Fibroblast of lung (primary cell): Measurements from ENCODE around the gene MINDY3. TPM values are rescaled to one million over a fixed set of nuclear protein-coding genes. Genes with fewer than 3 reads are reported as not detected.

Source experiments
- DNase-seq, 2 donors: peaks; one replicate each; pipeline versions ENCODE4 v3.0.0 to v3.0.0-alpha.2; 2010; ENCODE audit warnings: low read depth in 2 of 2
- H2AFZ ChIP-seq: 2 replicates; pipeline ENCODE4 v1.5.1; 2012; ENCODE audit warnings: low read length, control low read depth, inconsistent platforms
- H3K27ac ChIP-seq: 2 replicates; pipeline ENCODE4 v1.5.1; 2011; ENCODE audit warnings: low read length, control low read depth; ENCODE audit not compliant: insufficient read depth
- H3K27me3 ChIP-seq: 2 replicates; pipeline ENCODE4 v1.5.1; 2011; ENCODE audit warnings: mild to moderate bottlenecking, low read length; ENCODE audit not compliant: control insufficient read depth, insufficient read depth
- H3K36me3 ChIP-seq: 2 replicates; pipeline ENCODE4 v1.5.1; 2011; ENCODE audit warnings: low read length; ENCODE audit not compliant: control insufficient read depth, insufficient read depth
- H3K4me1 ChIP-seq: 2 replicates; pipeline ENCODE4 v1.5.1; 2011; ENCODE audit warnings: low read length; ENCODE audit not compliant: control insufficient read depth, insufficient read depth; ENCODE audit errors: extremely low read depth
- H3K4me2 ChIP-seq: 2 replicates; pipeline ENCODE4 v1.5.1; 2011; ENCODE audit warnings: low read length, control low read depth; ENCODE audit not compliant: insufficient read depth; ENCODE audit errors: extremely low read depth
- H3K4me3 ChIP-seq, 4 experiments: fragments of 200-600 bp in 1 of 4; sonication (generic) in 1 of 4; replicated peaks in 1 of 4; 2 replicates each; pipeline ENCODE4 v1.5.1; 2011 to 2016; ENCODE audit warnings: low read length in 4 of 4, low read depth in 3 of 4, mild to moderate bottlenecking in 3 of 4, control low read depth in 2 of 4, inconsistent platforms in 1 of 4, mixed read lengths in 1 of 4; ENCODE audit not compliant: insufficient read depth in 1 of 4; ENCODE audit errors: control extremely low read depth in 1 of 4
- H3K79me2 ChIP-seq: 2 replicates; pipeline ENCODE4 v1.5.1; 2012; ENCODE audit warnings: mild to moderate bottlenecking, low read length, inconsistent platforms; ENCODE audit not compliant: control insufficient read depth, insufficient read depth
- H3K9ac ChIP-seq: 2 replicates; pipeline ENCODE4 v1.5.1; 2011; ENCODE audit warnings: mild to moderate bottlenecking, low read length, control low read depth; ENCODE audit not compliant: insufficient read depth
- H3K9me3 ChIP-seq: 2 replicates; pipeline ENCODE4 v1.5.1; 2012; ENCODE audit warnings: low read depth, low read length; ENCODE audit not compliant: control insufficient read depth, insufficient read depth
- H4K20me1 ChIP-seq: 2 replicates; pipeline ENCODE4 v1.5.1; 2011; ENCODE audit warnings: low read length; ENCODE audit not compliant: control insufficient read depth, insufficient read depth; ENCODE audit errors: extremely low read depth
- CTCF ChIP-seq, 2 donors: IDR thresholded peaks in 1 of 2; conservative IDR thresholded peaks in 1 of 2; 1 replicate in 1 of 2; 2 replicates in 1 of 2; pipeline ENCODE4 v1.5.1; 2011 to 2012; ENCODE audit warnings: low read length in 2 of 2, control low read depth in 1 of 2, inconsistent platforms in 1 of 2, low read depth in 1 of 2, mild to moderate bottlenecking in 1 of 2
- EZH2 ChIP-seq: IDR thresholded peaks from 2 replicates; pipeline ENCODE4 v1.5.1; 2012; ENCODE audit warnings: low read length, control low read depth, mild to moderate bottlenecking; ENCODE audit errors: missing control alignments
- polyA plus RNA-seq, 2 donors: library from polyadenylated mRNA; depleted of rRNA in 1 of 2; stranded (reverse) in 1 of 2; unstranded in 1 of 2; fragments of >200 nt; gene quantifications; 2 replicates each; pipeline ENCODE4 v1.2.1, GENCODE V29; 2011 to 2012; ENCODE audit warnings: missing spikeins in 1 of 2
- total RNA-seq: library from RNA; depleted of rRNA; stranded (reverse); fragments of >200 nt; gene quantifications from 2 replicates; pipeline ENCODE4 v1.2.1, GENCODE V29; 2014

The MINDY3 gene
- total and polyA plus RNA-seq, 2 donors (not counting 1 experiment from before 2014, with no cell fraction given) = 30.6 to 37.5 TPM

- Histone ChIP-seq H3K9me3 (no peaks in the 10 kb centered on the region), H3K27me3 (no peaks in the 10 kb centered on the region), H3K4me2 (no peak overlapping the region), H3K4me3 (no peak overlapping the region), H4K20me1 (no peaks in the 10 kb centered on the region), H3K27ac (no peak overlapping the region), H2AFZ (no peak overlapping the region), H3K9ac (no peak overlapping the region), H3K4me1 (no peaks in the 10 kb centered on the region), H3K79me2 (no peaks in the 10 kb centered on the region), H3K36me3 (peaks cover 2% of the 10 kb centered on the region)
- TF ChIP-seq EZH2 (no peak), CTCF (conservative IDR thresholded peaks at IDR 0.05 in 1 of 2, IDR thresholded peaks at IDR 0.05 in 1 of 2; ENCODE audit: low read depth in 1 of 2, low read length in 2 of 2) (no peak)
- no peak for DNase-seq
These were observed 77.5 kb downstream of the MINDY3 start for GRCh38 chr10:15782851-15783250.

- no peaks in the 10 kb centered on the region for H3K79me2 ChIP-seq
- no peaks in the 10 kb centered on the region for H3K27me3 ChIP-seq
- no peak overlapping the region for H3K27ac ChIP-seq
- H3K9ac ChIP-seq = no peak overlapping the region
- H3K4me2 ChIP-seq = no peak overlapping the region
- H2AFZ ChIP-seq = no peak overlapping the region
- no peaks in the 10 kb centered on the region for H3K36me3 ChIP-seq
- no peaks in the 10 kb centered on the region for H3K9me3 ChIP-seq
- DNase-seq = no peak
- no peaks in the 10 kb centered on the region for H4K20me1 ChIP-seq
- no peak for TF ChIP-seq EZH2
- no peak for TF ChIP-seq CTCF (conservative IDR thresholded peaks at IDR 0.05 in 1 of 2, IDR thresholded peaks at IDR 0.05 in 1 of 2; ENCODE audit: low read depth in 1 of 2, low read length in 2 of 2)
- H3K4me3 ChIP-seq = no peak overlapping the region
- H3K4me1 ChIP-seq = no peaks in the 10 kb centered on the region
These were observed 78.8 kb downstream of the MINDY3 start for GRCh38 chr10:15781381-15781960.

- H4K20me1 ChIP-seq = no peaks in the 10 kb centered on the region
- no peak overlapping the region for H2AFZ ChIP-seq
- H3K9me3 ChIP-seq = no peaks in the 10 kb centered on the region
- peak; percentile 23 to 27 for DNase-seq
- H3K27me3 ChIP-seq = no peaks in the 10 kb centered on the region
- TF ChIP-seq CTCF (conservative IDR thresholded peaks at IDR 0.05 in 1 of 2, IDR thresholded peaks at IDR 0.05 in 1 of 2; ENCODE audit: low read depth in 1 of 2, low read length in 2 of 2) (no peak), EZH2 (no peak)
- H3K4me2 ChIP-seq = no peak overlapping the region
- no peaks in the 10 kb centered on the region for H3K4me1 ChIP-seq
- no peak overlapping the region for H3K27ac ChIP-seq
- H3K9ac ChIP-seq = no peak overlapping the region
- H3K4me3 ChIP-seq = no peak overlapping the region
- H3K36me3 ChIP-seq = no peaks in the 10 kb centered on the region
- no peaks in the 10 kb centered on the region for H3K79me2 ChIP-seq
These were observed 79.8 kb downstream of the MINDY3 start for GRCh38 chr10:15780353-15781135.
